GM19238 (cell line): ENCODE measurements around the gene XPOT.

ENCODE experiments used
- DNase-seq: peaks from one replicate; pipeline ENCODE4 v3.0.0; 2011; ENCODE audit warnings: low spot score; ENCODE audit not compliant: insufficient read length

The XPOT gene

GRCh38 chr12:64418209-64418608, 14.0 kb downstream of the XPOT start:
- DNase-seq = no peak

- no peak for DNase-seq
These were observed 15.5 kb downstream of the XPOT start for GRCh38 chr12:64419696-64420095.

DNA sequence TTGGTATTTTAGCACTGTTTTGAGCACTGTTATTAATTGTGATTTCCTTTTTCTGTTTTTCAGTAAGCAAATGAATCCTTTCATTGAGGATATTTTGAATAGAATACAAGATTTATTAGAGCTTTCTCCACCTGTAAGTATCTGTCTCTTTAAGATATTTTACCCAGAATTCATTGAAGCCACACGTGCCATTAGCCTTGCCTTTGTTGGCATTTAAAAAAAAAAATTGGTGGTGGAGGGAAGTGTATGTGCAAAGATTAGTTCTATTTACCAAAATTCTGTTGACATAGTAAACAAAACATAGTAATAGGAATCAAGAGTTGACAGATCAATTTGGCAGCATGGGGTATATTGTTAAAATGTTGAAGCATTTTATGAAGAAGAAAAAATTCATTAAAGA, 23.8 kb downstream of the XPOT start:
- no peak for DNase-seq

- no peak for DNase-seq
These were observed 24.8 kb downstream of the XPOT start for GRCh38 chr12:64428956-64429355.

- DNase-seq = no peak
These were observed 26.7 kb downstream of the XPOT start for GRCh38 chr12:64430886-64431285.

DNA sequence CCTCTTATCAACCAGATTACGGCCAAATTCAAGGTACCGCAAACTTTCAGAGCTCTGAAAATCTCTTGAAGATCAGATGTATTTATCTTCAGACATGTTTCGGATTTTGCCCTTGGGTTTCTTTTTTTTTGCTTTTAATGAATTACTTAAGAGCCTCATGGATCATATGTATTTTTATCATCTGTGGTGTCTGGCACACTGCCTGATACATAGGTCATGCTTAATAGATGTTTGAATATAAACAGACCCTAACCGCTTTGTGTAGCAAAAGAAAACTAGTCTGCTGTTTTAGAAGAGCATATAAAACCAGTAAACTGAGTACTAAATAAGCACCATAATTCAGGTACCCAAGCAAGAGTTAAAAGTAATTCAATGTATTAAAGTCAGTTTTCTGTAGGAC, 27.6 kb downstream of the XPOT start:
- DNase-seq = no peak

DNA sequence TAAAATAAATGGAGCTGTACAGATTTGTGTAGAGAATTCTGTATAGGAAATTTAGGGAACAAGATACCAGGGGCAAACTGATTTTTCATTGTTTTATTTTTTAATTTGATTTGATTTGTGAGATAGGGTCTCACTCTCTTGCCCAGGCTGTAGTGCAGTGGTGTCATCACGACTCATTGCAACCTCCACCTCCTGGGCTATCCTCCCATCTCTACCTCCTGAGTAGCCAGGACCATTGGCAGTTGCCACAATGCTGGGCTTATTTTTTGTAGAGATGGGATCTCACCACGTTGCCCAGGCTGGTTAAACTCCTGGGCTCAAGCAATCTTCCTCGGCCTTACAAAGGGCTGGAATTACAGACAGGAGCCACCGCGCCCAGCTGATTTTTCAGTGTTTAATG, 29.7 kb downstream of the XPOT start:
- DNase-seq = no peak

DNA sequence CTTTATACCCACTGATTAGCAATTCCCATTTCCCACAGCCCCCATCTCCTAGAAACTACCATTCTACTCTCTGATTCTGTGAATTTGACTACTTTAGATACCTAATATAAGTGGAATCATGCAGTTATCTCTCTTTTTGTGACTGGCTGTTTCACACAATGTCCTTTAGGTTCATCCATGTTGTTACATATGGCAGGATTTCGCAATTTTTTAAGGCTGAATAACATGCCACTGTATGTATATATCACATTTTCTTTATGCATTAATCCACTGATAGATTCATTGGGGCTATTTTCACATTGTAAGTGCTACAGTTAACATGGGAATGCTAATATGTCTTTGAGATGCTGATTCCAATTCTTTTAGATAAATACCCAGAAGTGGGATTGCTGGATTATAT, 35.9 kb downstream of the XPOT start:
- no peak for DNase-seq

- no peak for DNase-seq
These were observed 41.3 kb downstream of the XPOT start for GRCh38 chr12:64445490-64445889.

GRCh38 chr12:64446295-64446694, 42.1 kb downstream of the XPOT start:
- no peak for DNase-seq

DNA sequence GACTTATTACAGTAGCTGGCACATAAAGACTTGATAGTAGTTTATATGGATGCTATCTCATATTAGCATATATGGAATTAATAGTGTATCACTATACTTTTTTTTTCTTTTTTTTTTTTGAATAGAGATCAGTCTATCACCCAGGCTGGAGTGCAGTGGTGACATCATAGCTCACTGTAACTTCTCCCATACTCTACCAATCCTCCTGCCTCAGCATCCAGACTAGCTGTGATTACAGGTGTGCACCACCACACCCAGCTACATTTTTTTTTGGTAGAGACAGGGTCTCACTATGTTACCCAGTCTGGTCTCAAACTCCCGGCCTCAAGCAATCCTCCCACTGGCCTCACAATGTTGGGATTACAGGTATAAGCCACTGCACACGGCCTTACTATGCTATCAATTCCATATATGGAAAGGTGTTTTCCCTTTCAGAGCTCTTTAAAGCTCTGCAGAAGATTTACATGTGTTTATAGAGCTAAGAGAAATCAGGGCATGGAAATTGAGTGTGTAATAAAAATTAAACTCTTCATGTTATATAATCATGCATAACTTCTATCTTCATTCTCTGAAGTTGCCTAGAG, 46.0 kb downstream of the XPOT start:
- no peak for DNase-seq

DNA sequence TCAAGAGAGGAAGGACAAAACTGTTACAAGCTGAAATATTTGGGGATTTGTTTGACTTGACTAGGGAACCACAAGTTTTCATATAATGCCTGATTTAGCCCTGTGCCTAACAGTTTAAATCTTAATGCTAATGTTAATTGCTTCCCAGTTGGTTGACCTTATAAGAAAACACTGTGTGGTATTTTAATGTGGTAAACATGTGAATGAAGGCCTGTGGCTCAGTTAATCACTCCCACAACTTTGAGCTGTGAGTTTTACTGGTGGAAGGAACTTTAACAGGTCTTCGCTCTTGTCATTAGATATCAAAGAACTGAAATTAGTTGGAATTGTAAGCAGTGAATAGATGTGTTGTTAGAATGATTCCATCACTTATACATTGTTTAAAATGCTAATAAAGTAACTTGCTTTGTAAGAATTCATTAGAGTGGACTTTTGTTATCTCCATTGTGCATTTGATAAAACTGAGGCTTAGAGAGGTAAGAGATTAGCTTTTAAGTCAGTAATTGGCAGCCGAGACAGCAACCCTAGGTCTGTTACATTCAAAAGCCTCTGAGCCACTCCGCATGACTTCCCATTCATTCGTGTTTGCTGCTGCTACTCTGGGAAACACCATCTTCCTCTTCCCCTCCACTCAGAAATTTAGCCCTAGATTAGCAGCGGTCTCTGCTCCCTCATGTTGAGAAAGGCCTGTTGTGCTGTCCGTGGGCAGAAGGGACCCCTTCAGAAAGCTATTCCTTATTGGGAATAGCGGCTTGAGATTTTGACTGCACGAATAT, 46.7 kb downstream of the XPOT start:
- no peak for DNase-seq

GRCh38 chr12:64451687-64452558, 47.7 kb downstream of the XPOT start, which contains the start of gene TBK1:
TBK1 (plus strand) TSS chr12:64452120; CDS start chr12:64455871, 3,751 bp downstream.
- DNase-seq = peak; percentile 84

DNA sequence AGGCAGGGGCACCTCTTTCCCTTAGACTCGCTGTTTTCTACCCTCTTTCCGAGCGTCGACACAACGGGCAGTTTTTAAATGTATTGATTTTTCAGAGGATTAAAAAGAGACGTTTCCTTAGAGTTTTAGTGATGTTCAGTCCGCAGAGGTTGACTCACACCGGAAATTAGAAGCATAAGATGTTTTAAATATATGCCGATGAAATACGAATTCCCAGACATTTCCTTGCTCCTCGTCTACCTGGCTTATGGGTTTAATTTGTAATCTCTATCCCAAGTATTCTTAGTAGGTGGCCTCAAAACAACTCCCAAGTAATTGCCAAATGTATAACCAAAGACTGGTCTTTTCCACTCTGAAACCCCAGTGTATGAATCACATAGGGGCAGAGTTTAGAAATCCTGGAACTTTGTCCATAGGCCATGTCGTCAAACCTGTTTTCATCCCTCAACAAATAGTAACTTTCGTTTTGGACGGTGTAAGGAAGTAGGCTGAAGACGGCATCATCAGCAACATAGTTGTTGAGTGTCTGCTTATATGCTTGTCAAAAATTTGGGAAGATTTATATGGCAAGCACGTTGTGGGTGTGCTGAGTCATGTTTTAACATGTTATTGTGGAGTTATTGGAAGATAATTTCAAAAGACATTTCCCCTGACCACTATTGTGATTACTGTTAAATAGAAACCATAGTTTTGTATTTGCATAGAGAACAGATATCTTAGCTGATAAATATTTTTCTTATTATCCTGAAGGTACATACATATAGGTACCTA, 48.6 kb downstream of the XPOT start:
- DNase-seq = no peak

DNA sequence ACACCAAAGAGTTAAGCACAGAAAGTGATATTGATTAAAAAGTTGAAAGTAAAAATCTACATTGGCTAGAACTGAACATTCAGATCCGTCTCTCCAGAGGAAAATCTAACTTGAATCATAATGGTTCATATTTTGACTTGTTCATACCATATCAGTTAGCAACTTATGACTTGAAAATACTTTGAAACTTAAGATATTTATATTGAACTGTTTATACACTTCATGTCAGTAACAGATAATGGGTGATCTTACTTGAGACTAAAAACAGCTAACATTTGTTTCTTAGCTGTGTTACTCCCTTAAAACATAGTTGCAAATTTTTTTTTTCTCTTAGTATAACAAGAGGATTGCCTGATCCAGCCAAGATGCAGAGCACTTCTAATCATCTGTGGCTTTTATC, 51.3 kb downstream of the XPOT start:
- DNase-seq = no peak

GRCh38 chr12:64456119-64456518, 51.9 kb downstream of the XPOT start:
- no peak for DNase-seq

- no peak for DNase-seq
These were observed 52.8 kb downstream of the XPOT start for GRCh38 chr12:64457032-64457431.

DNA sequence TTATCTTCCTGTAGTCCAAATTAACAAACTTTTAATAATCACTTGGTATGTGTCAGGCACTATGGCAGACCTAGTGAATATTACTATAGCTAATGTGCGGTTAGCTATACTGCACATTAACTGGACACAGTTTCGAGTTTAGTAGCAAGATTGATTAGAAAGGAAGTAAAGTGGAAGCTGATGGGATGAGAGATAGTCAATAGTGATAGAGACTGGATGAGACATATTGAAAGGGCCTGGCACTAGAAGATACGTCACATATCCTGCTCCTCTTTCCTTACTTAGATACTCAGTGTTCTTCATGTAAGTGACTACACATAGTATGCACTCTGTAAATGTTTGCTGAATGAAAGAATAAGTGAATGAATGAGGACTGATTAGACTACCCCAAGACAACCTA, 53.3 kb downstream of the XPOT start:
- DNase-seq = no peak

- no peak for DNase-seq
These were observed 53.7 kb downstream of the XPOT start for GRCh38 chr12:64457923-64458322.

- no peak for DNase-seq
These were observed 55.3 kb downstream of the XPOT start for GRCh38 chr12:64459394-64459891.
